Ovary (tissue), 9 donors: Measurements from ENCODE around the gene TMEM134. TPM values are rescaled to one million over a fixed set of nuclear protein-coding genes. Genes with fewer than 3 reads are reported as not detected.

Experiments used
- DNase-seq, 5 donors: peaks; one replicate each; pipeline ENCODE4 v3.0.0-alpha.2; 2019 to 2020
- H3K27ac ChIP-seq, 2 donors: fragments of 200-600 bp; one replicate each; pipeline versions ENCODE4 v1.5.1 to v1.8.0; 2019 to 2022
- H3K27me3 ChIP-seq: fragments of 200-600 bp; one replicate; pipeline ENCODE4 v1.8.0; 2022
- H3K36me3 ChIP-seq: fragments of 200-600 bp; sonication (generic); one replicate; pipeline ENCODE4 v1.5.1; 2019
- H3K4me1 ChIP-seq: one replicate; pipeline ENCODE4 v1.8.1; 2013; ENCODE audit warnings: mild to moderate bottlenecking, moderate library complexity; ENCODE audit not compliant: insufficient read depth
- H3K4me3 ChIP-seq: fragments of 200-600 bp; sonication (generic); one replicate; pipeline ENCODE4 v1.5.1; 2017
- H3K9me3 ChIP-seq, 2 donors: fragments of 200-600 bp in 1 of 2; sonication (generic) in 1 of 2; one replicate each; pipeline versions ENCODE4 v1.5.1 to v1.8.1; 2013 to 2019; ENCODE audit warnings: mild to moderate bottlenecking in 1 of 2, moderate library complexity in 1 of 2
- EP300 ChIP-seq: sonication (generic); formaldehyde crosslinking; IDR thresholded peaks from one replicate; pipeline ENCODE4 v1.6.1; 2017; ENCODE audit warnings: antibody characterized with exemption
- POLR2A ChIP-seq: fragments of 450-650 bp; IDR thresholded peaks from one replicate; pipeline ENCODE4 v1.6.1; 2017; ENCODE audit warnings: antibody characterized with exemption, mild to moderate bottlenecking, moderate library complexity
- WGBS, 3 donors: extraction: QIAGEN DNeasy Blood & Tissue Kit in 1 of 3; methylation state at CpG; one replicate each; pipeline versions ENCODE4 v1.1.5 to v1.1.7; 2013 to 2017; 5-methylcytosine and 5-hydroxymethylcytosine counted together
- intact Hi-C, 4 donors: fragments of 100-400 bp; cut with DNase I; formaldehyde crosslinking; loops; one replicate each; pipeline versions ENCODE4 v1.11.0 to v1.15.1; 2022 to 2023
- polyA plus RNA-seq, 2 donors: library from polyadenylated mRNA; stranded (reverse); fragments of 200-250 nt in 1 of 2; fragments of 350-450 nt in 1 of 2; fragmentation: Illumina TruSeq in 1 of 2; extraction: RNeasy Lipid Tissue Mini Kit (QIAGEN cat#74804) in 1 of 2; gene quantifications; one replicate each; pipeline ENCODE4 v1.2.3, GENCODE V29; 2013 to 2014
- total RNA-seq, 7 donors: library from RNA; depleted of rRNA in 2 of 7; stranded (reverse); fragments of >200 nt in 2 of 7; fragmentation: NEBNext Ultra II Directional in 3 of 7; extraction: Animal tissue kit (Norgen Biotek cat#: 25700) in 3 of 7; gene quantifications; one replicate each; pipeline versions ENCODE4 v1.1.0 to v1.2.4, GENCODE V29; 2016 to 2023
- TF ChIP-seq, protein P1 (sequence below), 3 donors: fragments of 450-650 bp in 2 of 3; fragments of 200-600 bp in 1 of 3; IDR thresholded peaks; one replicate each; pipeline versions ENCODE4 v1.5.1 to v1.8.0; 2016 to 2022; ENCODE audit warnings: antibody characterized with exemption in 3 of 3, mild to moderate bottlenecking in 1 of 3
- donor health status: DM: no; HTN: no; CAD: no; lungs with moderate emphysema.
- donor health status: DM: no; HTN: no; CAD: no.
- donor health status: Bipolar disorder and iron deficiency.
- donor health status: DM: yes; HTN: yes; CAD: no.
- donor health status: DM: no; HTN: no; CAD: no.
- donor health status: DM: yes; HTN: yes; CAD: no.

The TMEM134 gene
- total and polyA plus RNA-seq, 9 donors: 2.7 to 69.8 (median 44.3) TPM

DNA sequence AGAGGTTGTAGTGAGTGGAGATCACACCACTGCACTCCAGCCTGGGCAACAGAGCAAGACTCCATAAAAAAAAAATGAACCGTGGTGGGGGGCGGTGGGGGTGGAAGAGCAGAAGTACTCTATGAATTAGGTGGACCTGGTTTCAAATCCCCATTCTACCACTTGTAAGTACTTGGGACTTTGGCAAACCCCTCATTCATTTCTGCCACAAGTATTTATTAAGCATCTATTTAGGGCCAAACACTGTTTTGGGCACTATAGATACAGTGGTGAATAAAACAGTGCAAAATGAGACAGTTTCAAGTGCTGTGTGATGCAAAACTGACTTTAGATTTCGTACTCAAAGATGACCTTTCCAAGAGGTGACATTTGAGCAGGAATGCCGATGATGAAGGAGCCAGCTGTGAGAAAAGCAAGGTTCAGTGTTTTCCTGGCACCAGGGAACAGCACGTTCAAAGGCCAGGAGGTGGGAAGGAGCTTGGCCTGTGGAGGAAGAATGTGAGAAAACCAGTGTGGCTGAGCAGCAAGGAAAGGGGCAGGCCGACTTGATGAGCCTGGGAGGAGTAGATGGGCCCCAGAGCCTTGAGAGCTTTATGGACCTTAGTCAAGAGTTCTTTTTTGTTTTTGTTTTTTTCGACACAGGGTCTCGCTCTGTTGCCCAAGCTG, 1.4 kb upstream of the TMEM134 start:
- Histone ChIP-seq H3K27me3 (no peaks in the 10 kb centered on the region), H3K4me1 (peaks cover 7% of the 10 kb centered on the region), H3K36me3 (no peaks in the 10 kb centered on the region), H3K4me3 (no peak overlapping the region), H3K27ac (no peak overlapping the region), H3K9me3 (no peaks in the 10 kb centered on the region)
- TF ChIP-seq EP300 (no peak), POLR2A (no peak)
- TF ChIP-seq, protein P1, sequence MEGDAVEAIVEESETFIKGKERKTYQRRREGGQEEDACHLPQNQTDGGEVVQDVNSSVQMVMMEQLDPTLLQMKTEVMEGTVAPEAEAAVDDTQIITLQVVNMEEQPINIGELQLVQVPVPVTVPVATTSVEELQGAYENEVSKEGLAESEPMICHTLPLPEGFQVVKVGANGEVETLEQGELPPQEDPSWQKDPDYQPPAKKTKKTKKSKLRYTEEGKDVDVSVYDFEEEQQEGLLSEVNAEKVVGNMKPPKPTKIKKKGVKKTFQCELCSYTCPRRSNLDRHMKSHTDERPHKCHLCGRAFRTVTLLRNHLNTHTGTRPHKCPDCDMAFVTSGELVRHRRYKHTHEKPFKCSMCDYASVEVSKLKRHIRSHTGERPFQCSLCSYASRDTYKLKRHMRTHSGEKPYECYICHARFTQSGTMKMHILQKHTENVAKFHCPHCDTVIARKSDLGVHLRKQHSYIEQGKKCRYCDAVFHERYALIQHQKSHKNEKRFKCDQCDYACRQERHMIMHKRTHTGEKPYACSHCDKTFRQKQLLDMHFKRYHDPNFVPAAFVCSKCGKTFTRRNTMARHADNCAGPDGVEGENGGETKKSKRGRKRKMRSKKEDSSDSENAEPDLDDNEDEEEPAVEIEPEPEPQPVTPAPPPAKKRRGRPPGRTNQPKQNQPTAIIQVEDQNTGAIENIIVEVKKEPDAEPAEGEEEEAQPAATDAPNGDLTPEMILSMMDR (IDR thresholded peaks at IDR 0.05): no peak
- no peak for DNase-seq
- 66 to 75% (median 74%) methylated on average over 8 of the region's 8 CpGs for WGBS, 3 donors
- intact Hi-C loops: no loop called here

DNA sequence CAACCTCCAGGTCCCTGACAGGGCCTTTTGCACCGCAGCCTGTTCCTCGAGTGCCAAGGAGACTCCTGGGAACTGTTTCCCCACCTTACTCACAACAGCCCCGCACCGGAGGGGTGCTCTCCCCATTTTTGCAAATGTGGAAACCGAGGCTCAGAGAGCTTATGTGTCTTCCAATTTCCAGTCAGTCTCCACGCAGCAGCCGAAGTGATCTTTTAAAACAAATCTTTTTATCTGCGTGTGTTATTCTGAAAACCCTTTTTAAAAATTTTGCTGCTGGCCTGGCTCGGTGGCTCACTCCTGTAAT, 409 bp upstream of the TMEM134 start:
- Histone ChIP-seq H3K9me3 (no peaks in the 10 kb centered on the region), H3K27ac (peak overlapping the region; percentile 11 to 84), H3K27me3 (no peaks in the 10 kb centered on the region), H3K36me3 (no peaks in the 10 kb centered on the region), H3K4me1 (peaks cover 7% of the 10 kb centered on the region), H3K4me3 (peak overlapping the region; percentile 93)
- DNase-seq: no peak
- WGBS, 3 donors: 2 to 4% (median 3%) methylated on average over 9 of the region's 9 CpGs
- intact Hi-C loops: loop anchor here in 2 of 4 donors (1.0 to 5.0 kb wide), 2 partner anchors 66 to 72 kb away; no protein-coding TSS in a partner anchor
- TF ChIP-seq EP300 (no peak), POLR2A (no peak)
- TF ChIP-seq, protein P1 (IDR thresholded peaks at IDR 0.05): no peak

GRCh38 chr11:67468456-67468758, 644 bp downstream of the TMEM134 start:
- no peaks in the 10 kb centered on the region for H3K9me3 ChIP-seq
- peak overlapping the region; percentile 37 to 84 for H3K27ac ChIP-seq
- no peak for DNase-seq
- intact Hi-C loops: loop anchor here in 1 of 4 donors (5.0 kb wide), 1 partner anchor 71 kb away; no protein-coding TSS in a partner anchor
- H3K4me1 ChIP-seq: peaks cover 7% of the 10 kb centered on the region
- no peaks in the 10 kb centered on the region for H3K27me3 ChIP-seq
- TF ChIP-seq EP300 (no peak), POLR2A (no peak)
- TF ChIP-seq, protein P1 (IDR thresholded peaks at IDR 0.05): no peak
- 2 to 3% (median 3%) methylated on average over 6 of the region's 6 CpGs for WGBS, 3 donors
- H3K4me3 ChIP-seq: peak overlapping the region; percentile 93
- H3K36me3 ChIP-seq: no peaks in the 10 kb centered on the region

GRCh38 chr11:67468056-67468455, 995 bp downstream of the TMEM134 start:
- TF ChIP-seq EP300 (no peak), POLR2A (no peak)
- TF ChIP-seq, protein P1 (IDR thresholded peaks at IDR 0.05): no peak
- Histone ChIP-seq H3K27me3 (no peaks in the 10 kb centered on the region), H3K4me3 (peak overlapping the region; percentile 93), H3K4me1 (peaks cover 7% of the 10 kb centered on the region), H3K27ac (peak overlapping the region in 1 of 2 donors; percentile 84), H3K9me3 (no peaks in the 10 kb centered on the region), H3K36me3 (no peaks in the 10 kb centered on the region)
- 7 to 17% (median 11%) methylated on average over 5 of the region's 5 CpGs for WGBS, 3 donors
- peak; percentile 50 to 69 (median 66) for DNase-seq
- intact Hi-C loops: loop anchor here in 1 of 4 donors (5.0 kb wide), 1 partner anchor 71 kb away; no protein-coding TSS in a partner anchor
